GM18507 (cell line): ENCODE measurements around the gene PREP.

Source experiments
- DNase-seq: peaks from one replicate; pipeline ENCODE4 v3.0.0; 2011; ENCODE audit warnings: low read depth; ENCODE audit not compliant: insufficient read length; ENCODE audit errors: extremely low spot score
- FAIRE-seq: peaks from 2 replicates; lab custom pipeline; 2011; peaks lifted over from hg19 to GRCh38; lab: Jason Lieb, UNC

Gene PREP

DNA sequence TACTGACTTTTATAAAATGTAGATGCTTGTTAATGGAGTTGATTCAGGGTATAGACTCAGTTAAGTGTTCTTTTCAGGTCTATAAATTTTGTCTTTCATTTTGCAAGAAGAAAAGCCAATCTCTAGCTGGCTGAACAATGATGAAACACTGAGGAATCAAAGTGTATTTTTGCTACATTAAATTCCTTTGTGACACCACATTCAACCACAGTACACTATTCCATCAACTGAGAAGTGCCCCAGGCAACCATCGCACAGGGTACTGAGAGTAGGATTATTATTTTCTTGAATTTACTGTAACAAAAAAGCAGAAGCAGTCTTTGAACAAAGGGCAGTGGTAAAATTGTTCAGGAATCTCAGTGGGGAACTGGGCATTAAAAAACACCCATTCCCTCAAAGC, 83.6 kb downstream of the PREP start:
- DNase-seq, result no peak
- FAIRE-seq, result no peak

DNA sequence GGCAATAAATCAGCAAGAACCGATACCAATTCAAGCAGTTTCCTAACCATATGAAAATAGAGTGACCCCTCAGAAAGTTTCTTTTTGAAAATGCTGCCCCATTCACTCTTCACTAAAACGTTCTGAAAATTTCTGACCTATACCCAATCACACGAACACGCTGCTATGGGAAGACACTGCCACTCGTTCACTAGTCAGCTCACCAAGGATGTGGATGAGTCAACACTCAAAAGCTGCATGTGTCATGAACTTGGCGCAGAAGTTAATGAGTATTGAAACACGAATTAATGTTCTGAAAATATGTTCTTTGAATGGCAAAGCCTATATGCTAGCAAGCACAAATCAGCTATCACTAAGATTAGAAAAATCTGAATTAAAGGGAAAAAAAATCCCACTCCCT, 84.2 kb downstream of the PREP start:
- FAIRE-seq (no peak), DNase-seq (no peak)

DNA sequence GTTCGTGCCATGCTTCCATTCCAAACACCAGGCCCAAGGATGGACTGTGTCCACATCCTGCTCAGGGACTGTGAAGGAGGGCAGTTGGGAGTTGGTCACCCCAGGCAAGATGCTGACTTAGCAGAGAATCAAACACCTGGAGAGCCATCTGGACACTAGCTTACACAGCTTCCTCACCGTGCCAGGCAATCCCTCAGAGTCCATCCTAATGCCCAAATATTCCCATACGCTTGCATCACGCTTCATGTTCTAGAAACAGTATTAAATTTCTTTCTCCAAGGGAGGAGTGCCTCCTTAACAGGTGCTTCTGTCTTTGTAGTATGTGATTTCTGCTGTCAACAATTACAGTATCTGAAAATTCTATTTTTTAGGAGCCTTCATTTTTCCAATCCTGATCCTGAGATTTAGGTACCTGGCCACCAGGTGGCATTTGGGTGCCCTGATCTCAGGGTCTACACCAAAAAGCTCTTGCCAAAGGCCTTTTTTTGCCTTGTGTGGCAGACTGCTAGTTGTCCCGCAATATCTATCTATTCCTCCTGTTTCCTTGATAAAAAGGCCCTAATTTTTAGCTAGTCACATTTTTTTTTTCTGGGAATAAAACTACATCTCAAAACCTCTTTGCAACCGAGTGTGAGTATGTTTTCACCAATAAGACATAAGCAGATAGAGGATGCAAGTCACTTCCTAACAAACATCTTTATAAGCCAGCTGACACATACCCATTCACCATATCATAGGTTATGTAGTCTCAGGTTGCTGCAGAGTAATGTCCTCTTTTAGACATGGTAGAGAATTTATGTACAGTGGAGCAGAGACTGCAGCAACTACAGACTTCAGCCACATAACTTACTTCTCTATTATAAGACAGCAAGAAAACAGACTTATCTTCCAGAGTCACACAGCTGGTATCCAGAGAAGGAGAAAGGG, 85.0 kb downstream of the PREP start:
- DNase-seq, result no peak
- no peak for FAIRE-seq

DNA sequence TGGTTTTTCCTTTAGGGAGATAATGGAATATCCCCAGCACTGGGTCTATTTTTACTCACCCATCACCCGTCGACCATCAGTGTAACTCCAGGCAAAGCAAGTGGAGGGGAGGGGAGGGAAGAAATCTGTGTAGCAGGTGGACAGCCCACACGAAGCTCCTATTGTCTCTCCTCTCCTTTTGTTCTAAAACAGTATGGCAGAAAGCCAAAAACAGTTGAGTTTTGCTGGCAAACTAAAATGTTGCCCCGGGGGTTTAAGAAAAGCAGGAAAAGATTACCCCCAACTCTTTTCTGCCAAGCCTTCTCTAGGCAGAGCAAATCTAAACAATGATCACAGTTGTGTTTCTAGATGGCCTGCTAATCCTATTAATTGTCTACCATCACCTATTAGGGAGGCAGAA, 89.7 kb downstream of the PREP start:
- FAIRE-seq (no peak), DNase-seq (no peak)

DNA sequence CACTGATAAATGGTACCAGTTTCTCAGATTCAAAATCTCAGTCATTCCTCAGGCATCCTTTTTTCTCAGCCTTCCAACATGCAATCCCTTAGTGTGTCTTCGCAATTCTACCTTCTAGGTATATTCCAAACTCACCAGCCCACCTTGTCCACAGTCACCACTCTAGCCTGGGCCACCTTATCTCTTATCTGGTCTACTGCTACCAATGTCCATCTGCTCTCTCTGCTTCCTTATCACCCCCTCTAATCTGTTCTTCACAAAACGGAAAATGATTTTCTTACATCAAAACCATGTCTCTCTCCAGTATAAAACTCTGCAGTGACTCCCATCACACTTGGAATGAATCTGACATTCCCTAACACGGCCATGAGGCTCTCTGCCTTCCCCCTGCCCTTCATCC, 91.9 kb downstream of the PREP start:
- DNase-seq (no peak), FAIRE-seq (no peak)

DNA sequence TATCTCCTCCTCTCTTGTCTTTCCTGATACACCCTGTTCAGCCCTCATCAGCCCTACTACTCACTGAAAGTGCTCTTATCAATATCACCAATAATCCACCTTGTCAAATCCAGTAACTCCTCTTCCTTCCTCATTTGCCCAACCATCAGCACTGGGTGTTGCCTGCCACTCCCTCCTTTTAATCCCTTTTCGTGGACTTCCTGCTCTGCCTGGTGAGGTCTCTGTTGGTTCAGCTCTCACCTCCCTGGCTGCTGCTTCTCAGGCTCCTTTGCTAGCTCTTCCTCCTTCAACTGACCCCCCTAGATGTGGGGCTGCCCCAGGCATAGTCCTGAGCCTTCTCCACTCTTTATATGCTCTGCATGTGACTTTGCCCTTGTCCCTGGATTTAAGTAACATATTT, 92.5 kb downstream of the PREP start:
- FAIRE-seq, result no peak
- no peak for DNase-seq

DNA sequence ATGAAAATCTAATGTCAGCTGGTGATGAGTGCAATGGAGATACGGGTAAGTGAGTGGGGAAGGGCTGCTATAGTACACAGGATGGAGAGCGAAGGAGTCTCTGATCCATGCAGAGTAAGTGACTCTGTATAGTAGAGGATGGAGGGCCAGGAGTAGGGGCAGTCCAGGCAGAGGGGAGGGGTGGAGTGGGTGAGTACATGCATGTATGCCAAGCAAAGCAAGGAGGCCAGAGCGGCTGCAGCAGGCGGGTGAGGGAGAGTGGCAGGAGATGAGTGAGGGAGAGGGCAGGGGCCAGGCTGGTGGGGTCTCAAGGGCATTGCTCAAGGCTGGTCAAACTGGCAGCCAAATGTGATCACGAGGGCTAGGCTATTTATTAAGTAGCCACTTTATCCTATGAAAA, 94.0 kb downstream of the PREP start:
- FAIRE-seq (no peak), DNase-seq (no peak)

DNA sequence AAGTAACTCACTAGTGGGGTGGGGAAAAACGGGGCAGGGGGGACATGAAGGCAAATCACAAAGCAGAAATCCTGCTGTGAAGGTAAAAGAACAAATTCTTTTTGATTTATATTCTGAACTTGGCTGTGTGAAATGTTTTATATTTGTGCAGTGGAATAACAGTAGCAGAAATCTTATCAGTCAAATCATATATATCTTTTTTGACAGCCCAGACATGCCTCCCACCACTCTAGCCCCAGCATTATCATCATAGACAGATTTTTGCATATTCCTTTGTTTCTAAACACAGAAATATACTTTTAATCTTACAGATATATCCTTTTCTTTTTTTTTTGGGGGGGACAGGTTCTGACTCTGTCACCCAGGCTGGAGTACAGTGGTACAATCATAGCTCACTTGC, 97.4 kb downstream of the PREP start:
- FAIRE-seq, result no peak

DNA sequence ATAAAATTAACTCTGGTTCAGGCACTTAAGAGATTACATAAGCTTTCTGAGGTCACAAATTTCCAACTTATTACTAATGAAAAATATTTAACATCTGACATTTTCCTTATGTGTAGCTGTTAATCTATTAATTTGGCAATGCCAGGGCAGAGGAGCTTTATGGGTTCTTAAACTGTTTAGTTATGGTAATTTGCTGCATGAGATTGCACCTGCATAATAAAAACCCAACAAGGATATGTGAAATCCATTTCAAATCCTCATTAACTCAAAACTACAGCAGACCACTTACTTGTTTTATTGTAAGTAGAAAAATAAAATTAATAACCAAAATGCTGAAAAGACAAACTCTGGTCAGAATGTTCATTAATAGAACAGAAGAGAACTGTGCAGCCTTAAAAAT, 98.1 kb downstream of the PREP start:
- FAIRE-seq (no peak), DNase-seq (no peak)

More for the DNA sequence above, 97.4 kb downstream of the PREP start:
- DNase-seq, result no peak

DNA sequence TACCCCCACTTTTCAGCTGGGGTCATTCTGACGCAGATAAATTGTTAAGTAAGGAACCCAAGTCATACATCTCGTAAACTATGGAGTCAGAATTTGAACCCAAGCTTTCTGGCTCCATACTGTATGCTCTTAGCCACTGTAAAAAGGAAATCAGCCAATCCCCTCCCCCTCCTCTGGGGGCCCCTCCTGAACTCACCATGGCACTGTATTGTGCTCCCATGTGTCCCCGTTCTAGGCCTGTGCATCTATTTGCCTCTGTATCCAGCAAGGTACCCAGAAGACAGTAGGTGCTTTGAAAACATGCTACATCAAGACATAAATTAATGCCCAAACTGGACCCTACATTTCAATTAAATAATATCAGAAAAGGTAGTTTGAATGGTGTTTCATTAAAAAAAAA, 98.5 kb downstream of the PREP start:
- DNase-seq (no peak), FAIRE-seq (no peak)

DNA sequence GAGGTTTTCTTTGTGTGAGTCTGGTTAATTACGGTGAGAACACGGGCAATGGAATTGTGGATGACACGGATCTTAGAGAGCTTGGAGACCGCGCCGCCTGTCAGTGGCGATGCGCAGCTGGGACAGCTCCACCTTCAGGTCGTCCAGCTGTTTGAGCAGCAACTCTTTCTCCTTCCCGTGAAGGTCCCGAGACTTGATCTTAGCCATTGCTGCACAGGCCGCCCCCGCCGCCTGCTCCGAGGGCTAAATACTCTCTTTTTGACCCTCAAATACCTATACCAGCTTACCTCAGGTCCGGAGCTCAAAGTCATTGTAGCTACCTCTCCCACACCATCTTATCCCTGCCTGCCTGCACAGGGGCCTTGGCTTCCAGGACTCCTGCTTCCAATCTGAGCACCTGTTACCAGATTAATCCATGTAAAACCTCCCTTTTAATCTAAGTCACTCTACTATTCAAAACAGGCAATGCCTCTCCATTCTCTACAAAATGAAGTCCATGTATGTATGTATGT, 100.2 kb downstream of the PREP start:
- FAIRE-seq (no peak), DNase-seq (no peak)

DNA sequence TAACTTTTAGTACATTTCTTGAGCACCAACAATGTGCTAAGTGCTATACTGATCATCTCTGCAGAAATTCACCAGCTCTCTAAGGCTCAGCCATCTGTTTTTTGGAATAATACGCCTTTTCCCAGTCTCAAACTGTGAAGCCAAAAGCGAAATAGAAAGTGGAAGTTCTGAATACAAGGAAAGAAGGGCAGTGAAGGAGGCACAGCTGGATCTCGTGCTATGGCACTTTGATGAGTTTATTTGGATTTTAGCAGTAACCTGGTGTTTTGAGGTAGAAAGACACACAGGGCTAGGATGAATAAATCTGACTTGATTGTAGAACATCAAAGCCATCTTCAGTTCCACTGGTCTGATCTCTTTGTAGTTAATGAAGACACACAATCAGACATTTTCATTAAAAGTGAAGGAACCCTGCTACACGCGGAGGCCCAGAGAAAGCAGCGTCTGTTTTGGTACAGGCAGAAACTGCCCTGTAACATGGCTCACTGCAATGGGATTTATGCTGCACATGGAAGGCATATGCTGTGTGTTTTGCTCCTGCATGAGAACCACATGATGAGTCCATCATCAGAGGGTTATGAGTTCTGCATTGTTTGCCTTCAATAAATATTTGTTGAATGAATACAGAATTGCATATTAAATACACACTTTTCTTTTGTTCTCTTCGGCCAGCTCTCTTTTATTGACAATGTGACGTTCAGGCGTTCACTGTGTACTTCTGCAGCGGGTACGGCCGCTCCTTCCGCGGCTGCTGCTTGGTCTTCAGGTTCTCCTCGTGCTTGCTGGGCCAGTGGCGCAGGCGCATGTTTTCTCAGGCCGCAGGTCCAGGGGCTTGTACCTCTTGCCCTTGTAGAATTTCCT, 100.9 kb downstream of the PREP start:
- DNase-seq (no peak), FAIRE-seq (no peak)

DNA sequence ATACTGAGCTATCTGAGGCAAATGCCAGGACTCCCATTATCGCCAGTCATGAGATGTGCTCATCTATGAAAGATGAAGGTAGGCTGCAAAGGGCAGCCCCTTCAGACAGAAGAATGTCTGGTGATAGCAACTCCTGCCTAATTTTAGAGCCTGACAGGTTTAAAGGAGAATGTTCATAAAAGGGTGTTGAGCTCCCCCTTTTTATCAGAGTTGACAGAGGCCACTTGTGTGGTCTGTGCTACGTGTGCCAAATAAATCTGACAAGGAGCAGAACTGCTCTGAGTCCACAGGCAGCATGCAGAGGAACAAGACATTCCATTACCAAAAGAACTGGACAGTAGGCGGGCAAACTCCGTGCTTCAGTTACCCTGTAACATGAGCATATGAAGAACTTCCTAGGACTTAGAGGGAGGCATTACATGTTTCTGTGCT, 101.8 kb downstream of the PREP start:
- DNase-seq (no peak), FAIRE-seq (no peak)

DNA sequence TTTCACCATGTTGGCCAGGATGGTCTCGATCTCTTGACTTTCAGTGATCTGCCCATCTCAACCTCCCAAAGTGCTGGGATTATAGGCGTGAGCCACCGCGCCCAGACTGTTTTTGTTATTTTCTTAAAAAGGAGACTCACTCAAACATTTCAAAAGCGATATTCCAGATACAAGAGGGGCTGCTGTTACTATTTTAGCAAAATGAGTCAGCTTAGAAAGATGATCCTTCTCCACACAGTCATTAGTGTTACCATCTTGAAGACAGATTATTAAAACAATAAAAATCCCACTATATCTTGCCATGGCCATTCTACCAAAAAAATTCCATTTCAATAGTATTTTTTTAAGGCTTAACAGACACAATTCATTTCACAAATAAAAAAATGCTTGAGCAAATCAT, 102.8 kb downstream of the PREP start:
- DNase-seq, result no peak
- no peak for FAIRE-seq

DNA sequence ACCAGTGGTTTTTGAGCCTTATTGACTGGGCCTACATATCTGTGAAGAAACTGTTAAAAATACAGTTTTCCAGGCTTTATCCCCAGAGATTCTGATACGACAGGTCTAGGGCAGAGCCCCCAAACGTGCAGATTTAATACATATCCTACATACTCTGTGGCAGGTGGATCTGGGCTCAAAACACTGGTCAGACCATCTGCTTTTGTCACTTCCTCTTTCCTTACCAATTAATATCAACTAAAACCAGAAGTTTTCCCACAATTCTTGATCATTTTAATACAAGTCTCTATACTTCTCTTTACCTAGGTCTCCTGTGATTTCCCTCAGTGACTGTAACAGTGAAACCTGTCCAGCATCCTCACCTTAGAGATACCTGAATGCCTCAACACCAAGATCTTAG, 108.8 kb downstream of the PREP start:
- no peak for DNase-seq
- no peak for FAIRE-seq

DNA sequence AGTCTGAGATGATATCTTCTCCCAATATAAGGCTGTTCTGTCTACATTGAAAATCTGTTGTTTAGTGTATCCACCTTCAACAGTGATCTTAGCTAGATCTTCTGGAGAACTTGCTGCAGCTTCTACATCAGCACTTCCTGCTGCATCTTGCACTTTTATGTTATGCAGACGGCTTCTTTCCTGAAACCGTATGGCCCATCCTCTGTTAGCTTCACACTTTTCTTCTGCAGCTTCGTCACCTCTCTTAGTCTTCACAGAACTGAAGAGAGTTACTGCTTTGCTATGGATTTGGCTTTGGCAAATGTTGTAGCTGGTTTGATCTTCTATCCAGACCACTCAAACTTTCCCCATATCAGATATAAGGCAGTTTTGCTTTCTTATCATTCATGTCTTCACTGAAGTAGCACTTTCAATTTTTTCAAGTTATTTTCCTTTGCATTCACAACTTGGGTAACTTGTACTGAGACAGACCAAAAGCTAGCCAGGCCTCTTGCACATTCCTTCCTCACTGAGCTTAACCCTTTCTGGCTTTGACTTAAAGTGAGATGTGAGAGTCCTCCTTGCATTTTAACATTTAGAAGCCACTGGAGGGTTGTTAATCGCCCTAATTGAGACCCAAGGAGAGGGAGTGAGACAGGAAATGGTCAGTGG, 110.1 kb downstream of the PREP start:
- DNase-seq, result no peak
- no peak for FAIRE-seq

DNA sequence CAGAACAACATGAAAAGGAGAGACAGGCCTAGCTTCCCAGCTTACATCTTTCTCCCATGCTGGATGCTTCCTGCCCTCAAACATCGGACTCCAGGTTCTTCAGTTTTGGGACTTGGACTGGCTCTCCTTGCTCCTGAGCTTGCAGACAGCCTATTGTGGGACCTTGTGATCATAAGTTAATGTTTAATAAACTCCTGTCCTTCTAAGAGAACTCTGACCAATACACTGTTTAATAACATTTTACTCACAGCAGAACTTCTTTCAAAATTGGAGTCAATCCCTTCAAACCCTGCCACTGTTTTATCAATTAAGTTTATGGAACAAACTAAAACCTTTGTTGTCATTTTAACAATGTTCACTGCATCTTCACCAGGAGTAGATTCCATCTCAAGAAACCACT, 111.4 kb downstream of the PREP start:
- DNase-seq, result no peak
- FAIRE-seq, result no peak

DNA sequence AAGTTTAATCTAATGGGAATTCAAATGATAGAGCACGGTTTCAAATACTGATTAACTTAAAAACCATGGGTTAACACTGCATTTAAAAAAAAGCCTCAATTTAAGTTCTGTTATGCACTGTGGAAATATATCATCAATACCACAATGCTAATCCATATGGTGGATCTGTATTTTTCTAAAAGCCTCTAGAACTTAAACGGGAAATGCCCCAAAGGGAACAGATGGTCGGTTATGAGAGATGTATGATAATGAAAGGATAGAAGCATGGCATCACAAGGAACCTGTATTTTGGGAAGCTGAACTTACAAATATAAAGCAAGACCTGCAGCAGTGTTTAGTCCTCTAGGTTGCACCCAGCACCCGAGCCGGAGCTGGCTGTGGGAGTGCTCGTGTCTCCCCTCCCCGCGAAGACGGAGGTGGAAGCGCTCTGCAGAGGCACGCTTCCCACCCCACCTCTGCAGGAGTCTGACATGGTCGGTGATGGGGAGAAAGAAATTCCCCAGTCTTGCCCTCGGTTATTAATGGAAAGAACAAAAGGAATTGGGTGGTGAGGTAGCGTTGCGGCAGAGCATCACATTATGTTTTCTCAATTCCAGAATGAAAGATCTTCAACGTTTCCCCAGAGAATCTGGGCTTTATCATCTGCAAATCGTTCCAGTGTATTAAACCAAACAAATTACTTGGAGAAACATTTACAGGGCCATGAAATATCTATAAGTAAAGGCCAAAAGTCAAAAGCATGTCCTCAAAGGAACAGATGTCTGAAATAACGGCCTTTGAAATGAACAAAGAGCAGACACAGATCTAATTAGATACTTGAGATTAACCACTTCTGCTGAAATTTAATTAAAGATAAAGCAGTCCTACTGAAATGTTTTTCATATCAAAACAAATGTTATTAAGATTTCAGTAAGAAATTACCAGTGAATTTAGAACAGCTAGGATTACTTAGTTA, 120.0 kb downstream of the PREP start:
- FAIRE-seq, result no peak

DNA sequence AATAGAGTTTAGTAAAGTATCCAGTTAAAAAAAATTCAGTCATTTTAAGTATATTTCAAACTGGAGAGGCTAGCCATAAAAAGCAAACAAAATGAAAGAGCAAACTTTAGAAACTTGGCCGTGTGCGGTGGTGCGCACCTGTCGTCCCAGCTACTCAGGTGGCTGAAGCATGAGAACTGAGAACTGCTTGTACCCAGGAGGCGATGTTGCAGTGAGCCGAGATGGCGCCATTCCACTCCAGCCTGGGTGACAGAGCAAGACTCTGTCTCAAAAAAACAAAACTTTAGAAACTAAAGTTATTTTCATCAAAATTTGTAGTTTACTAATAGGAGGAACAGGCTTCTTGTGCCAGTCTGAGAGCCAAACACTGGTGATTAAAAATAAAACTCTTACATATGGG, 122.8 kb downstream of the PREP start:
- no peak for DNase-seq
- no peak for FAIRE-seq

More for the DNA sequence above, 120.0 kb downstream of the PREP start:
- no peak for DNase-seq
